Panc1 (cell line): ENCODE measurements around the gene FHL2. TPM values are rescaled to one million over a fixed set of nuclear protein-coding genes. Genes with fewer than 3 reads are reported as not detected.
A peak's percentile ranks its signal among the peaks of the same experiment; 100 is the strongest.

ENCODE experiments used
- ATAC-seq: fragments of 200-7000 bp; cut with Tn5 transposase; 2 replicates; pipeline ENCODE4 v1.9.1; 2020; ENCODE audit warnings: mild to moderate bottlenecking, moderate library complexity
- BruUV-seq: library from RNA; stranded (reverse); fragments of 400-500 nt; replicated peaks from 2 replicates; lab custom pipeline; 2021; lab: Mats Ljungman, UMichigan
- CTCF ChIA-PET: fragments of 300-600 bp; sonication (Branson Sonifier 250); formaldehyde crosslinking; loops from one replicate; lab custom pipeline; 2022; ENCODE audit warnings: antibody characterized with exemption; lab: Charles Lee
- POLR2A ChIA-PET: fragments of 300-600 bp; sonication (Branson Sonifier 250); formaldehyde crosslinking; loops from one replicate; lab custom pipeline; 2022; ENCODE audit warnings: antibody characterized with exemption; lab: Charles Lee
- DNase-seq: peaks from one replicate; pipeline ENCODE4 v3.0.0-alpha.2; 2010; ENCODE audit warnings: low read depth, low spot score
- H3K27ac ChIP-seq: 2 replicates; pipeline ENCODE4 v1.5.1; 2011; ENCODE audit warnings: mild to moderate bottlenecking, low read length, inconsistent platforms
- H3K27me3 ChIP-seq: fragments of 200-500 bp; sonication (Bioruptor generic); 2 replicates; pipeline ENCODE4 v1.6.0; 2014; ENCODE audit warnings: low read length, inconsistent platforms; ENCODE audit not compliant: control insufficient read depth, insufficient read depth
- H3K36me3 ChIP-seq: fragments of 200-500 bp; sonication (Bioruptor generic); 2 replicates; pipeline ENCODE4 v1.5.1; 2014; ENCODE audit warnings: inconsistent platforms, mild to moderate bottlenecking, low read length, moderate library complexity; ENCODE audit not compliant: control insufficient read depth, insufficient read depth
- H3K4me1 ChIP-seq: 2 replicates; pipeline ENCODE4 v1.5.1; 2011; ENCODE audit warnings: inconsistent platforms, mild to moderate bottlenecking, low read length, moderate library complexity; ENCODE audit not compliant: control insufficient read depth, insufficient read depth
- H3K4me3 ChIP-seq, 2 experiments: 2 replicates each; pipeline ENCODE4 v1.5.1; 2011 to 2012; ENCODE audit warnings: low read depth in 2 of 2, low read length in 2 of 2, mild to moderate bottlenecking in 2 of 2, inconsistent platforms in 1 of 2, moderate library complexity in 1 of 2
- H3K9me3 ChIP-seq: fragments of 200-500 bp; sonication (Bioruptor generic); 2 replicates; pipeline ENCODE4 v1.5.1; 2014; ENCODE audit warnings: low read depth, mild to moderate bottlenecking, inconsistent platforms, low read length, moderate library complexity; ENCODE audit not compliant: control insufficient read depth, insufficient read depth
- POLR2AphosphoS5 ChIP-seq: IDR thresholded peaks from 2 replicates; pipeline ENCODE4 v1.6.1; 2012; ENCODE audit warnings: mild to moderate bottlenecking, low read depth, low read length, moderate library complexity
- SIN3A ChIP-seq: IDR thresholded peaks from 2 replicates; pipeline ENCODE4 v1.6.1; 2012; ENCODE audit warnings: low read depth, mild to moderate bottlenecking, low read length, moderate library complexity, borderline replicate concordance; ENCODE audit not compliant: insufficient read depth
- TCF7L2 ChIP-seq: IDR thresholded peaks from 2 replicates; pipeline ENCODE4 v1.6.1; 2011; ENCODE audit warnings: mild to moderate bottlenecking, low read depth, low read length, inconsistent platforms
- in situ Hi-C: cut with HindIII; loops from 2 replicates; pipeline ENCODE4 v1.10.0; 2016; ENCODE audit warnings: low sequenced_read_pairs, low pct_unique_long_range_greater_than_20kb
- intact Hi-C: fragments of 100-400 bp; cut with micrococcal nuclease; formaldehyde crosslinking; loops from one replicate; pipeline ENCODE4 v1.10.0; 2022; ENCODE audit not compliant: unreplicated experiment
- total RNA-seq: library from RNA; stranded (reverse); gene quantifications from one replicate; pipeline ENCODE4 v1.2.1, GENCODE V29; 2021; ENCODE audit not compliant: unreplicated experiment
- TF ChIP-seq, protein P1 (sequence below): fragments of 450-650 bp; IDR thresholded peaks from 2 replicates; pipeline ENCODE4 v1.5.1; 2017; ENCODE audit warnings: mild to moderate bottlenecking
- TF ChIP-seq, protein P2 (sequence below), 2 experiments: IDR thresholded peaks; 2 replicates each; pipeline ENCODE4 v1.6.1; 2011 to 2012; ENCODE audit warnings: low read depth in 2 of 2, control low read depth in 1 of 2, low read length in 1 of 2, mild to moderate bottlenecking in 1 of 2, moderate library complexity in 1 of 2; ENCODE audit not compliant: insufficient read depth in 1 of 2

FHL2 gene
- total RNA-seq, 1 experiment from 2014 or later: 378 TPM

DNA sequence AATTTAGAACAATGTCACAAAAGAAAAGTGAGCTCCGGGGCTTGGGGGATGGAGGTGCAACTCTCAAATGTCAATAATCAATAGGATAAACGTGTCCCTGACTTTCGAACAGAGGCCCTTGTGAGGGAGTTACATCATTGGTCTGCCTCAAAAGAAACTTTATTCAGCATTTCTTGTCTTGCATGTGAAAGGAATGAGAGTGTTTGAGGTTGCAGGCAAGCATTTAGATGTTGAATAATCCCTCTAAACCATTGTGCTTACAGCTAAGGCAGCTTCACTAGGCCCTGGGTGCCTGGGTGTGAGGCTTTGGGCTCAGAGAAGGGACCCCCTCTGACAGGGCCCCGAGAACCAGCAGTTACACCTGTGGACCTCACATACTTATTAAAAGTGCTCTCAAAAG, 28.6 kb upstream of the FHL2 start:
- Histone ChIP-seq H3K36me3 (no peaks in the 10 kb centered on the region), H3K27me3 (no peaks in the 10 kb centered on the region), H3K4me3 (no peak overlapping the region), H3K27ac (peak overlapping the region; percentile 92), H3K9me3 (no peaks in the 10 kb centered on the region), H3K4me1 (peaks cover 25% of the 10 kb centered on the region)
- no peak for ATAC-seq
- POLR2A ChIA-PET: no interaction called here
- in situ Hi-C loops (no loop called here), intact Hi-C loops (no loop called here)
- CTCF ChIA-PET: no interaction called here
- no TSS peak for BruUV-seq
- no peak for DNase-seq
- TF ChIP-seq POLR2AphosphoS5 (no peak), TCF7L2 (no peak), SIN3A (no peak)
- TF ChIP-seq, protein P1, sequence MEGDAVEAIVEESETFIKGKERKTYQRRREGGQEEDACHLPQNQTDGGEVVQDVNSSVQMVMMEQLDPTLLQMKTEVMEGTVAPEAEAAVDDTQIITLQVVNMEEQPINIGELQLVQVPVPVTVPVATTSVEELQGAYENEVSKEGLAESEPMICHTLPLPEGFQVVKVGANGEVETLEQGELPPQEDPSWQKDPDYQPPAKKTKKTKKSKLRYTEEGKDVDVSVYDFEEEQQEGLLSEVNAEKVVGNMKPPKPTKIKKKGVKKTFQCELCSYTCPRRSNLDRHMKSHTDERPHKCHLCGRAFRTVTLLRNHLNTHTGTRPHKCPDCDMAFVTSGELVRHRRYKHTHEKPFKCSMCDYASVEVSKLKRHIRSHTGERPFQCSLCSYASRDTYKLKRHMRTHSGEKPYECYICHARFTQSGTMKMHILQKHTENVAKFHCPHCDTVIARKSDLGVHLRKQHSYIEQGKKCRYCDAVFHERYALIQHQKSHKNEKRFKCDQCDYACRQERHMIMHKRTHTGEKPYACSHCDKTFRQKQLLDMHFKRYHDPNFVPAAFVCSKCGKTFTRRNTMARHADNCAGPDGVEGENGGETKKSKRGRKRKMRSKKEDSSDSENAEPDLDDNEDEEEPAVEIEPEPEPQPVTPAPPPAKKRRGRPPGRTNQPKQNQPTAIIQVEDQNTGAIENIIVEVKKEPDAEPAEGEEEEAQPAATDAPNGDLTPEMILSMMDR: no peak
- TF ChIP-seq, protein P2, sequence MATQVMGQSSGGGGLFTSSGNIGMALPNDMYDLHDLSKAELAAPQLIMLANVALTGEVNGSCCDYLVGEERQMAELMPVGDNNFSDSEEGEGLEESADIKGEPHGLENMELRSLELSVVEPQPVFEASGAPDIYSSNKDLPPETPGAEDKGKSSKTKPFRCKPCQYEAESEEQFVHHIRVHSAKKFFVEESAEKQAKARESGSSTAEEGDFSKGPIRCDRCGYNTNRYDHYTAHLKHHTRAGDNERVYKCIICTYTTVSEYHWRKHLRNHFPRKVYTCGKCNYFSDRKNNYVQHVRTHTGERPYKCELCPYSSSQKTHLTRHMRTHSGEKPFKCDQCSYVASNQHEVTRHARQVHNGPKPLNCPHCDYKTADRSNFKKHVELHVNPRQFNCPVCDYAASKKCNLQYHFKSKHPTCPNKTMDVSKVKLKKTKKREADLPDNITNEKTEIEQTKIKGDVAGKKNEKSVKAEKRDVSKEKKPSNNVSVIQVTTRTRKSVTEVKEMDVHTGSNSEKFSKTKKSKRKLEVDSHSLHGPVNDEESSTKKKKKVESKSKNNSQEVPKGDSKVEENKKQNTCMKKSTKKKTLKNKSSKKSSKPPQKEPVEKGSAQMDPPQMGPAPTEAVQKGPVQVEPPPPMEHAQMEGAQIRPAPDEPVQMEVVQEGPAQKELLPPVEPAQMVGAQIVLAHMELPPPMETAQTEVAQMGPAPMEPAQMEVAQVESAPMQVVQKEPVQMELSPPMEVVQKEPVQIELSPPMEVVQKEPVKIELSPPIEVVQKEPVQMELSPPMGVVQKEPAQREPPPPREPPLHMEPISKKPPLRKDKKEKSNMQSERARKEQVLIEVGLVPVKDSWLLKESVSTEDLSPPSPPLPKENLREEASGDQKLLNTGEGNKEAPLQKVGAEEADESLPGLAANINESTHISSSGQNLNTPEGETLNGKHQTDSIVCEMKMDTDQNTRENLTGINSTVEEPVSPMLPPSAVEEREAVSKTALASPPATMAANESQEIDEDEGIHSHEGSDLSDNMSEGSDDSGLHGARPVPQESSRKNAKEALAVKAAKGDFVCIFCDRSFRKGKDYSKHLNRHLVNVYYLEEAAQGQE (IDR thresholded peaks at IDR 0.05; ENCODE audit: insufficient read depth in 1 of 2, low read depth in 2 of 2, low read length in 1 of 2): no peak

GRCh38 chr2:105426626-105427292, 27.9 kb upstream of the FHL2 start:
- Histone ChIP-seq H3K4me3 (no peak overlapping the region), H3K9me3 (no peaks in the 10 kb centered on the region), H3K36me3 (no peaks in the 10 kb centered on the region), H3K4me1 (peaks cover 17% of the 10 kb centered on the region), H3K27me3 (no peaks in the 10 kb centered on the region), H3K27ac (peak overlapping the region; percentile 92)
- POLR2A ChIA-PET: no interaction called here
- CTCF ChIA-PET: no interaction called here
- intact Hi-C loops: no loop called here
- no TSS peak for BruUV-seq
- in situ Hi-C loops: no loop called here
- peak; percentile 52; the same call in 1 of the 2 replicates for ATAC-seq
- TF ChIP-seq SIN3A (no peak), TCF7L2 (no peak), POLR2AphosphoS5 (no peak)
- TF ChIP-seq, protein P2 (IDR thresholded peaks at IDR 0.05; ENCODE audit: insufficient read depth in 1 of 2, low read depth in 2 of 2, low read length in 1 of 2): no peak
- TF ChIP-seq, protein P1: no peak
- DNase-seq: no peak
